Thoracic aorta (tissue), 2 donors: Measurements from ENCODE around the gene TYR. TPM values are rescaled to one million over a fixed set of nuclear protein-coding genes. Genes with fewer than 3 reads are reported as not detected.
"Not testable (repeated sequence)": the region's sequence is repeated elsewhere in the genome, so short reads cannot be mapped to it uniquely, and the experiment has no call there.

Source experiments
- ATAC-seq: fragments of 150-250 bp; one replicate; pipeline ENCODE4 v1.8.0; 2017; ENCODE audit warnings: low read depth; ENCODE audit not compliant: insufficient number of reproducible peaks, low FRiP score
- DNase-seq: peaks from one replicate; pipeline ENCODE4 v3.0.0-alpha.2; 2020; ENCODE audit warnings: low spot score
- H3K27ac ChIP-seq, 2 donors: fragments of 200-600 bp; sonication (generic); 1 replicate in 1 of 2; 2 replicates in 1 of 2; pipeline ENCODE4 v1.5.1; 2016; ENCODE audit warnings: mild to moderate bottlenecking in 2 of 2, moderate library complexity in 2 of 2
- H3K27me3 ChIP-seq: fragments of 200-600 bp; sonication (generic); replicated peaks from 2 replicates; pipeline ENCODE4 v1.6.0; 2016; ENCODE audit warnings: mild to moderate bottlenecking; ENCODE audit not compliant: insufficient read depth
- H3K36me3 ChIP-seq: fragments of 200-600 bp; sonication (generic); one replicate; pipeline ENCODE4 v1.5.1; 2016
- H3K4me1 ChIP-seq, 2 donors: fragments of 200-600 bp; sonication (generic); 1 replicate in 1 of 2; 2 replicates in 1 of 2; pipeline versions ENCODE4 v1.5.1 to v1.6.0; 2016; ENCODE audit warnings: low read depth in 2 of 2, mild to moderate bottlenecking in 1 of 2; ENCODE audit not compliant: control insufficient read depth in 1 of 2
- H3K4me3 ChIP-seq: fragments of 200-600 bp; sonication (generic); 2 replicates; pipeline ENCODE4 v1.5.1; 2016; ENCODE audit warnings: mild to moderate bottlenecking
- H3K9me3 ChIP-seq: fragments of 200-600 bp; sonication (generic); 2 replicates; pipeline ENCODE4 v1.5.1; 2016
- total RNA-seq, 2 donors: library from RNA; depleted of rRNA; stranded (reverse); fragments of >200 nt; gene quantifications; one replicate each; pipeline versions ENCODE4 v1.1.0 to v1.2.3, GENCODE V29; 2016
- TF ChIP-seq, protein P1 (sequence below): fragments of 200-600 bp; sonication (generic); IDR thresholded peaks from one replicate; pipeline ENCODE4 v1.5.1; 2019; ENCODE audit warnings: antibody characterized with exemption

Gene TYR
- total RNA-seq, 2 donors from 2014 or later: not detected

DNA sequence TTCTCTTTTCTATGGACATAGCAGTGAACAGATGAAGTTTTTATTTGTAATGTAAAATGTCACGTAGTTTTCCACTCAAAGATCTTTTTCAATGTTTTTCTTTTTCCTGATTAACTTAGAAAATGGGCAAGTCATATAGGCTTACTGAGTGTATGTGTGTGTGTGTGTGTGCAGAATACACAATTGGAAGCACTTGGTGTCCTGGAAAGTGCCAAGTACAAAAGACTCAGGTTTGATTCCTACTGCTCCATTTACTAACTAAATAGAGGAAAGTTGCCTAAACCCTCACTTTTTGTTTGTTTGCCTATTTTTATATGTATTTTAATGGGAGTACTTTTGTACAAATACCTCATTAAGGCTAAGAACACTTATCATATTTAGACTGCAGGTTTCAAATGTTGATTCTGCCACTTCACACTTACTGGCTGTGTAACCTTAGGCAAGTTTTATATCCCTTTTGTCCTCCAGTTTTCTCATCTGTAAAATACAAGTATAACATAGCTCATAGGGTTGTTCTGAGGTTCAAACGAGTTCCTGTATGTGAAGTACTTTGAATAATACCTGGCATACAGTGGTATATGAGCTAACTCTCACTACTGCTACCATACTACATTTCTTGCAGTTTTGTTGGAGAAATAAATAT lies 90.1 kb downstream of the TYR start:
- Histone ChIP-seq H3K4me1 (no peaks in the 10 kb centered on the region), H3K36me3 (no peaks in the 10 kb centered on the region), H3K27ac (no peak overlapping the region), H3K9me3 (peaks cover 3% of the 10 kb centered on the region), H3K4me3 (no peak overlapping the region), H3K27me3 (no peaks in the 10 kb centered on the region)
- no peak for ATAC-seq
- no peak for DNase-seq
- TF ChIP-seq, protein P1, sequence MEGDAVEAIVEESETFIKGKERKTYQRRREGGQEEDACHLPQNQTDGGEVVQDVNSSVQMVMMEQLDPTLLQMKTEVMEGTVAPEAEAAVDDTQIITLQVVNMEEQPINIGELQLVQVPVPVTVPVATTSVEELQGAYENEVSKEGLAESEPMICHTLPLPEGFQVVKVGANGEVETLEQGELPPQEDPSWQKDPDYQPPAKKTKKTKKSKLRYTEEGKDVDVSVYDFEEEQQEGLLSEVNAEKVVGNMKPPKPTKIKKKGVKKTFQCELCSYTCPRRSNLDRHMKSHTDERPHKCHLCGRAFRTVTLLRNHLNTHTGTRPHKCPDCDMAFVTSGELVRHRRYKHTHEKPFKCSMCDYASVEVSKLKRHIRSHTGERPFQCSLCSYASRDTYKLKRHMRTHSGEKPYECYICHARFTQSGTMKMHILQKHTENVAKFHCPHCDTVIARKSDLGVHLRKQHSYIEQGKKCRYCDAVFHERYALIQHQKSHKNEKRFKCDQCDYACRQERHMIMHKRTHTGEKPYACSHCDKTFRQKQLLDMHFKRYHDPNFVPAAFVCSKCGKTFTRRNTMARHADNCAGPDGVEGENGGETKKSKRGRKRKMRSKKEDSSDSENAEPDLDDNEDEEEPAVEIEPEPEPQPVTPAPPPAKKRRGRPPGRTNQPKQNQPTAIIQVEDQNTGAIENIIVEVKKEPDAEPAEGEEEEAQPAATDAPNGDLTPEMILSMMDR: no peak

DNA sequence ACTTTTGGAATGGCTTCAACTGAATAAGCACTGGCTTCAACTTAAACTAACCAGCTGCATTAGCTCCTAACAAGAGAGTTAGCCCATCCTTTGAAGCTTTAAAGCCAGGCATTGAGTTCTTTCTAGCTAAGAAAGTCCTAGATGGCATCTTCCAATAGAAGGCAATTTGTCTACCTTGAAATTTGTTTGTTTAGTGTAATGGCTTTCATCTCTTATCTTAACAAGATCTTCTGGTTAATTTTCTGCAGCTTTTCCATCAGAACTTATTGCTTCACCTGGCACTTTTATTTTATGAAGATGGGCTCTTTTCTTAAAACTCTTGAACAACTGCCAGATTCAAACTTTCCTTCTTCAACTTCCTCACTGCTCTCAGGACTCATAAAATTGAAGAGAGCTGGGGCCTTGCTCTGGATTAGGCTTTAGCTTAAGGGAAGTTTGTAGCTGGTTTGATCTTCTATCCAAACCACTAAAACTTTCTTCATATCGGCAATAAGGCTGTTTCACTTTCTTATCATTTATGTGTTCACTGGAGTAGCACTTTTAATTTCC lies 94.9 kb downstream of the TYR start:
- ATAC-seq, DNase-seq, H3K4me3 ChIP-seq, H3K4me1 ChIP-seq, H3K36me3 ChIP-seq, H3K9me3 ChIP-seq, H3K27me3 ChIP-seq, H3K27ac ChIP-seq: not testable (repeated sequence)

DNA sequence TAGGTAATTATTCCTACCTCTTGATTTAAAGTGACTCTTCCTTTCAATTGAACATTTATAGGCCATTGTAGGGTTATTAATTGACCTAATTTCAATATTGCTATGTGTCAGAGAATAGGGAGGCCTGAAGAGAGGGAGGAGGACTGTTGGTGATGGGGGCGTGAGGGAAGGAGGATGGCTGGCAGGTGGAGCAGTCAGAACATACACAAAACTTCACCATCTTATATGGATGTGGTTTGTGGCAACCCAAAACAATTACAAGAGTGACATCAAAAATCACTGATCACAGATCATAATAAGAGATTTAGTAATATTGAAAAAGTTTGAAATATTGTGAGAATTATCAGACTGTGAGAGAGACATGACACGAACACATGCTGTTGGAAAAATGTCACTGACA lies 95.5 kb downstream of the TYR start:
- H3K27ac ChIP-seq, H3K4me3 ChIP-seq, H3K36me3 ChIP-seq, DNase-seq, ATAC-seq, H3K27me3 ChIP-seq, H3K9me3 ChIP-seq, H3K4me1 ChIP-seq: not testable (repeated sequence)

DNA sequence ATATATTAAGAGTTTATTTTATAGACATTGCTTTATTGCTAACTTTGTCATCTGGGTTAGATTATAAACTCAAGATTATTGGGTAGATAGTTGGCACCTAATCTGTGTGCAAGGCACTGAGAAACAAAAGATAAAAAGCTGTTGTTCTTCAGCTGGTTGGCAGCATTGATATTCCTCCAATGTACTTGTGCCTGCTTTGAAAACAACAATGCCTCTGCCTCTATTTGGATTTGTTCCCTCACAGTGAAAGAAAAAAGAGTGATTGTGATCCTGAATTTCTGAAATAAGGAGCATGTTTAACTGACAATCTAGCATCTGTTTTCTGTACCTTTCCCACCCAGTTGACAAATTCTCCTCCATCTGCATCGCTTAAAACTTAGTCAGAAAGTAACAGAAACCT lies 98.3 kb downstream of the TYR start:
- no peaks in the 10 kb centered on the region for H3K36me3 ChIP-seq
- no peak for ATAC-seq

DNA sequence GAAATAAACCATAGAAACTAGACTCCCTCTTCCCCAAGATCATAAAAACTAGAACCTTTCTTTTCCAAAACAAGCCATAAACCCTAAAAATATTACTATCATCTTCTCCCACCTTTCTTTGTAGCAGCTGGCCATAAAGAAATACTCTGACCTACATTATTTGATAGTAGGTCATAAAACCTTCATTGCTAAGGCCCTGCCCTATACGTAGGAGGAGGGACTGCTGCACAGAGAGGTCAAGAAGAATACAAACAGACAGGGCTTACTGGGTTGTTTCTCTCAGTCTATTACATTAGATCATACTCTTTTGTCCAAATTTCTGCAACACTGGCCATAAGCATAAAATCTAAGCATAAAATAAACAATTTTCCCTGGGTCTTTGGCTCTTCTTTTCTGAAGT lies 101.5 kb downstream of the TYR start:
- Histone ChIP-seq H3K36me3 (no peaks in the 10 kb centered on the region), H3K27me3 (no peaks in the 10 kb centered on the region), H3K27ac (no peak overlapping the region), H3K9me3 (no peaks in the 10 kb centered on the region), H3K4me1 (no peaks in the 10 kb centered on the region), H3K4me3 (no peak overlapping the region)
- DNase-seq: no peak
- no peak for ATAC-seq
- TF ChIP-seq, protein P1: no peak

More for the DNA sequence above, 98.3 kb downstream of the TYR start:
- TF ChIP-seq, protein P1: no peak
- Histone ChIP-seq H3K9me3 (peaks cover 3% of the 10 kb centered on the region), H3K27ac (no peak overlapping the region), H3K4me1 (no peaks in the 10 kb centered on the region), H3K4me3 (no peak overlapping the region), H3K27me3 (no peaks in the 10 kb centered on the region)
- no peak for DNase-seq

DNA sequence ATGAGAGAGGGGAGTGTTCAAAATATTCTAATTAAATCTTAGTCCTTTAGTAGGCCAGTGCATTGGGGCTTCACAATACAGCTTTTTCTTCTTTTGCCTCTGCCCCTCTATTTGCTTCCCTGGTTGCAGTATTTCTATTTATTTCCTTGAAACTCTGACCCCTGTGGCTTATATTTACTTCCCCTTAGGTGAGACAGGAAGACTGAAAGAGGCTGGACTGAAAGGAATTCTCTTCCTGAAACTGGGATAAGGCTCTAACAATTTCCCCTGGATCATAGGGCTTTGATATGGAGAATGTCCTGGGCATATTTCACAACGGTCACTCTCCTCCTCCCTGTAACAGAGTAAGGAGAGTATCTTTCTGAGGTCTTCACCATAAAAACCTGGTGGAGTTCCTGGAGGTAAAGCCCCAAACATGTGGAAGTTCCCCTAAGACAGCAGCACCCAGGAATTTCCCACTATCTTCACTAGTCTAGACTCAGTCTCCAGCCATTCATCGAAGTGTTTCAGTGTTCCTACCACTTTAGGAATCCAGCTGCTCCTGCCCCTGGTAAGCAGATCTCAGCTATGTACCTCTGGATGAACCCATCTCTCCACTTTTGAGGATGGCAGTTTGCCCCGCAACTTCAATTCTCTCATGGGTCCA lies 103.5 kb downstream of the TYR start:
- not testable (repeated sequence) for H3K4me3 ChIP-seq, H3K4me1 ChIP-seq, ATAC-seq, H3K27me3 ChIP-seq, DNase-seq, H3K27ac ChIP-seq, H3K9me3 ChIP-seq, H3K36me3 ChIP-seq

DNA sequence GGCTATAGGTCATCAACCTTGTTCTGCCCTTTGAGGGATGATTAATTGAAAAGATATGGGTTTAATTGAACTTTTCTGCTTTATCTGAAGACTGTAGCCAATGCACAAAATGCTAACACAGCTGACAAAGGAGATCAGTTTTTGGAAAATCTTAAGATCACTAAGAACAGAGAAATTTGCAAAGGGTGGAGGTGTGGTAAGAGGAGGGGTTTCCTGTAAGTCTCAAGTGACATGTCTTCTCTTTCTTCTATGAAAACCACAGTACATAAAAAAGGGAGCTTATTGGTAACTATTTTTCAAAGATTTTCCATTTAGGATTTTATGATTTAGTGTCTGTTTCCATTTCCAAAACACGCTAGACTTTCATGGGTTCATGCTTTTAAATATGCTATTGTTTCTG lies 108.9 kb downstream of the TYR start:
- not testable (repeated sequence) for H3K27ac ChIP-seq, H3K4me3 ChIP-seq, H3K36me3 ChIP-seq, H3K27me3 ChIP-seq, H3K9me3 ChIP-seq, DNase-seq, ATAC-seq, H3K4me1 ChIP-seq

DNA sequence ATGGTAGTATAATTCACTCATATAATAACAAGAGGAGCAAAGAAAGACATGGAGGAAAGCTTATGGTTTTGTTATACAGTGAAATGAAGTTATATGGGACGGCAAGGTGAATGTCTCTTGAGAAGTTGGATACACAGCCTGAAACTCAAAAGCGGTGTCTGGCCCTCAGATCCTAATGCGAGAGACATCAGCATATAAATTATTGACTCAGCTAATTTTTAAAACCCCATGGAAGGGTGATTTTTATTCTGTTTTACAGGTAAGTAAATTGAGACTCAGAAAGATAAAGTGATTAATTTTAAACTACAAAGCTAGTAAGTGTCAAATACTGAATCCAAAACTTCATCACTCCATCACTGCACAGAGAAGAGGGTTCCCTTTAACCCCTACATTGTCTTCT lies 110.3 kb downstream of the TYR start:
- not testable (repeated sequence) for ATAC-seq, H3K27me3 ChIP-seq, H3K9me3 ChIP-seq, H3K36me3 ChIP-seq, H3K4me1 ChIP-seq, H3K27ac ChIP-seq, DNase-seq, H3K4me3 ChIP-seq
